Femur (tissue), 1 donor: ENCODE results near the gene BOC.

Source experiments
- DNase-seq: peaks from one replicate; pipeline ENCODE4 v3.0.0-alpha.2; 2017

The BOC gene

DNA sequence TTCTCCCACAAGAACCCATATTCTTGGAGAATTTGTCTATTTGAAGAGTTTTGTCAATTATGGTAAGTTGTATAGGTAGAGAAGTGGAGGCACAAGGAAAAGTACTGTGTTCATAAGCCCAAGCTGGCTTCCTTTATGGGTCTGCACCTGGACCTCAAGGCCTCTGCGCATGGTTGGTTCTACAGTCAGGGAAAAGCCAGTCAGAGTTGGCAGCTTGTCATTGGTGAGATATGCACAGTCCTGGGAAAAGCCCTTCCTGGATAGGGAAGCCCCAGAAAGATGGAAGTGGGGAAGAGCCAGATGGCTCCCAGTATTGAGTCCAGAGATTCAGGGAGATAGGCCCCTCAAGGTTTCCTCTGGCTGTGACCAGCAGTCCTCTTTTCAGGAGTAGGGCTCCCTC, 15.8 kb downstream of the BOC start:
- no peak for DNase-seq

DNA sequence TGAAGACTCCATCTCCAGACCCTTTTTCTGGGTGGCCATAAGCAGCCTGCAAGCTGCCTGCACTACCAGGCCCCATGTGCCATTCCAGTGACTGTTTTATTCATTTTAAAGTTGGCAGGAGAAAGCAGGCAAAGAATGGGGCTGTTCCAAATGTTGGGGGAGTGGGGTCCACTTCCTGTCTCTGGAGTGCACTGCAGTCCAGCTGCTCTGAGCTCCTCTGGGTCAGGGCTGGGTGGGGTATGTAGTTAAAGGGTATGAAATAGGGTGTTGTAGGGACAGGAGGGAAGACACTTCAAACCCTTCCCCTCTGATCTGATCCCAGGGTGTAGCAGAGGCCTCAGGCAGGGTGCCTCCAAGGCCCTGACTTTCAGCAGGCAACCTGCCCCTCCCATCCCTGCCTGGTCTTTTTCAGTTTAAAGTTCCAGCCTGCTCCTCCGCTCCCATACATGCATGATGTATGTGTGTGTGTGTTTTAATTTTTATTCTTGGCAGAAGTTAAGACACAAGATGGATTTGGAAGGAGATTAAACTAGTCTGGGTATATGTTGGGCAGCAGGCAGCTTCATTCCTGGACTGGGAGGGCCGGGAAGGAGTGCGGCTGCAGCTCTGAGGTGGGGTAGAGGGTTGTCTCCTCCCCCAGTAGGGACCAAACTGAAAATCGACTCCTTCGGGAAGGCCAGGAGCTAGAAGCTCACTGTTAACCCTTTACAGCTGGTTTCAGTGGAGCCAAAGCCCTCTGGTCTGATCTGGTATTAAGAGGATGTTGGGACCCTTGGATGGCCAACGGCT, 17.3 kb downstream of the BOC start:
- DNase-seq = no peak

DNA sequence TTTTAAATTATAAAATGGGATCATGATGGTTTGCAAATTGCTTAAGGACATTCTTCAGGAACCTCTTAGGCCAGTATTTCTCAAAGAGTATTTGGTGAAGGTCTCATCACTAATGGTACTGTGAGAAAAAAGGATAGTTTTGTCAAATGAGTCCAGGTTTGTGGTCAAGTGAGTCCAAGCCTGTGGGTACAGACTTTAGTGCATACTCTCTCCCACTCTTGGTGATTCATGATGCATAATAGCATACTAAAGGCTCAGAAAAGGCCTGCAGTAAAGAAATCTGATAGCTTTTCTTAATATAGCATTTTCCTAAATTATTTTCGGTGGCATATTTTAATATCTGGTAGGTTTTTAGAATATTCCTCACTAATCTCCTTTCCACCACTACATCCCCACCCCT, 20.0 kb downstream of the BOC start:
- no peak for DNase-seq

DNA sequence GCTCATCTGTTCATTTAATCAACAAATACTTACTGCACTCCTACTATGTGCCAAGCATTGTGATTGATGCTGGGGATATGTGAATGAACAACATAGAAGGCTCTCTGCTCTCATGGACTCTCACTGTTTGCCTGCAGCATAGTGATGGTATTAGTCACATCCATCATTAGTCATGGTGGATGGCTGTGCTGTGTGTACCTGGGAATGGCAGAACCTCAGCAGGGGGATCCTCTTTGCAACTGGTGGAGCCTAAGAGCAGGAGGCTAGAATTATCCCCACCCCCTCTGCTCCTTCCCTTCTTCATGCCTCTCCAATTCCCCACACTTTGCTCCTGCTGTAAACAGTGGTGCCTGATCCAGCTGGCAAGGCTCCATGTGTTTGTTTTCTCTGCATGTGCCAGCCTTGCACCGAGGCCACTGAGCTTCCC, 20.5 kb downstream of the BOC start:
- no peak for DNase-seq

DNA sequence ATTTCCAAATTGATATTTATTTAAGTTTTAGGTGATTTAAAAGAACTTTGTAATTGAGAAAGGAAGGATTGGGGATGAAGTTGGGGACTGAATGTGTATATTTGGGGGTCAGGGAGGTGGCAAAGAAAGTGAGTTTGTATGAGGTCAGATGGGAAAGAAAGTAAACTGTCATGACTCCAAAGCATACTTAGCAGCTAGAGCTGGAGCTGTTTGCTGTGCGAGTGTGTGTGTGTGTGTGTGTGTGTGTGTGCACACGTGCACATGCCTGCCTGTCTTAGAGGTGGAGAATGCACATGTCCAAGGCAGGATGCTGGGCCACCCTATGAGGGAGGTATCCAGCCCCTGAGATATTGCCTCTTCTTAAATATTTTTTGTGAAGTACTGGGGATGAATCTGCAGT, 21.0 kb downstream of the BOC start:
- DNase-seq = no peak

DNA sequence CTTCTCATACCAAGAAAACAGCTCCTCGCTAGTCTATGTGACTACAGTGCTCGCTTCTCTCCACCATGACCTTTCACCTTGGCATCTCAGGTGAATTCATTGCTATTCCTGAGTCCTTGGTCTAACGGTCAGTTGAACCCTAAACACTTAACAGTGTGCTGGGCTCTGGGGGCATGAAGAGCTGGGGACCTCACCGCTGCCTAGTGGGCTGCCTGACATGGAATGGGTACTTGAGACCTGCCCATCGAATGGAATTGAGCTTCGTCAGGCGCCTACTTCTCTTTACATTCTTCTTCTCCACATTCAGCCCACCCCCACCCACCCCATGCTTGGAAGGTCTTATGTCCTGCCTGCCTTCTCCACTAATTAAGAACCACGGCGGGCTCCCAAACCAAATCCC, 22.1 kb downstream of the BOC start:
- DNase-seq = no peak

DNA sequence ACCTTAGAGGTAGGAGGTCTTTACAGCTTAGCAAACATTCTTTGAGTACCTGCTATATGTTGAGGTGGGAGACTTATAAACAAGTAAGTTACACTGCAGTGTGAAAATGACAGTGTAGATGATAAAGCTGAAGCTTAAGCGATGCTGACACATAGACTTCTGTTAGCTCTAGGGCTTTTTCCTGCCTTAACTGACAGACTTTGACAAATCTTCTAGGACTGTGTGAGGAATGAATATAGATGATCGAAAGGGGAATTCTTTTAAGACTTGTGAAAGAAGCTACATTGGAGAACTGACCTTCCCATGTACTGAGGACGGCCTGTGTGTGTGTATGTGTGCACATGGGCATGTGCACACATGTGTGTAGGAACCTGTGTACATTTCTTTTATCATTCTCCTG, 22.7 kb downstream of the BOC start:
- no peak for DNase-seq

DNA sequence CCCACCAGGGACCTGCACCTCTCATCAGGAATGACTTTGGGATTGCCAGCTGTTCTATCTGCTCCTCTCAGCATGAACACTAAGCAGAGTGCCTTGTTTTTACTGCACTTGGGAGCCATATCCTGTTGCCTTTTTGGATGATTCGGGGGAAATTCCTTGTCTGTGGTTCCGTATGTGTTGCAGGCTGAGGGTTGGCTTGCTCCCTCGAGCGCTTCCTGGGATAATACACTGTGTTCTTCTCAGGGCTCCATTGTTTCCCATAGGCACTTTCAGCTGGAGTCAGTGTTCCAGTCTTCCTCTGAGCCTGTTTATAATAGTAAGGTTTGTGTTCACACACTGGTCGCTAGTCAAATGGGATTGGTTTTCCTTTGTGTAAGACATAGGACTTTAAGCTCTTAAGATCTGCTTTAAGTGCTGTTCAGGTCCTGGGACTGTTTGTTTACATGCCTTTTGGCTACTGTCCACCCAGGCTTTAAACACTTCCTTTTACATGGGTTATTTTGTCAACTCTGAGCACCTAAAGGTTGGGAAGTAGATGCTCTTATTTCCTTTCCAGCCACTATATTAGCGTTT, 23.4 kb downstream of the BOC start:
- peak; percentile 21 for DNase-seq

DNA sequence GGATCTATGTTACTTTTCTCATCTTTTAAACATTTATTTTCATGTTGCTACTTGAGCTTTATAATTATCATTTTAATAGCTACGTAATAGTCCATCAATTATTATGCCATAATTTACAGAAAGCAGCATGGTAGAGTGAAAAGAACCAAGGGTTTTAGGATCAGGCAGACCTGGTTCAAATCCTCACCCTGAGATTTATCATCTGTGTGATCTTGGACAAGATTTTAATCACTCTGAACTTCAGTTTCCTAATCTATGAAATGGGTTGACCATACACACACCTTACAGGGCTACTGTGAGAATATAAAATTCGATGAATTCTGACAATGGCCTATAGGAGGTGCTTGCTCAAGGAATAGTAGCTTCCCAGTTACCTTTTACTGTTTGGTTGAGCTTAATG, 27.1 kb downstream of the BOC start:
- no peak for DNase-seq

DNA sequence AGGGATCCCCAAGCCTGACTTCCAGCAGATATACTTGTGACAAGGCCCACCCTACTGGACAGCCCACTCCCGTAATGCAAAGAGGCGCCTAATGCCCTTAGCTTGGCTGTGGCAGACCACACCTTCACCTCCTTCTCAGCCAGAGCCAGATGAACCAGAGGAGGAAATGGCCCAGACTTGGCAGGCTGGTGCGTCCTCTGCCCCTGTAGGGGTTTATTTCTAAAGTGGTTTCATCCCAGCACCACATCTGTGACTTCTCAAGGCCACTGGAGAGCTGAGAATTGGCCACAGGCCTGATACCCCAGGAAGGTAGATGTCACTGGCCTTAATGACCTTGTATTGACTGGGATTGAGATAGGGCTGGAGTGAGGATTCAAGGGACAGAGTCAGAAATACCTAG, 29.5 kb downstream of the BOC start:
- DNase-seq = no peak

DNA sequence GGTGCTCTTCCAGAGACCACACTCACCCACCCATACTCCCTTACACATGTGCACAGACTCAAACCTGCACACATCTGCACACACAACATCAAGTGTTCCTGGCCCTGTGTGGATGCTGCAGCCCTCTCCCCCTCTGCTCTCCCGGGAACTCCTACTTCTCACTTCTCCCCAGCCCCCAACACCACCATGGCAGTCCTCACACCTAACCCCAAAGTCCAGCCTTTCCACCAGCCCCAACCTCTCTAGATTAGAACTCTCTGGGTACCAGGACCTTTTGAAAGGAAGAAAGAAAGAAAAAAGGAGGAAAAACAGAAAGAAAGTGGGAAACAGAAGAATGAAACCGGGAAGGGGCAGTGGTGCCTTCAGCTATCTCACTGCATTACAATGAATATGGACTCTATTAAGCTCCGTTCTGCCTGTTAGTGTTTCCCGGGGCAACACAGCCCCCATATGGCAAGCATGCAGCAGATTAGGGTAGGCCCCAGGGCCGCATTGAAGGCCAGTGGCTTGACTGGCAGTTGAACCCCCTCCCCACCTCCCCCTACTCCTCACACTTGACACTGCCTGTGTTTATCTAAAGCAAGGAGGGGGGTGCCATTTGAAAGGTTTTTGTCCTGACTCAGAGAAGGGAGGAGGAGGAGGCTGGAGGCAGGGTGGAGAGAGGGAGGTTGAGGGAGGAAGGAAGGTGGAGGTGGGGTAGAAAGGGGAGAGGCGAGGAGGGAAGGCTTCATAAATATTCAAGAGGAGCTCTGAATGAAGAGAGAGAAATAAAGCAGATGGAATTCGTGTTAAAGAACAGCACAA, 30.1 kb downstream of the BOC start:
- peak; percentile 25 for DNase-seq

DNA sequence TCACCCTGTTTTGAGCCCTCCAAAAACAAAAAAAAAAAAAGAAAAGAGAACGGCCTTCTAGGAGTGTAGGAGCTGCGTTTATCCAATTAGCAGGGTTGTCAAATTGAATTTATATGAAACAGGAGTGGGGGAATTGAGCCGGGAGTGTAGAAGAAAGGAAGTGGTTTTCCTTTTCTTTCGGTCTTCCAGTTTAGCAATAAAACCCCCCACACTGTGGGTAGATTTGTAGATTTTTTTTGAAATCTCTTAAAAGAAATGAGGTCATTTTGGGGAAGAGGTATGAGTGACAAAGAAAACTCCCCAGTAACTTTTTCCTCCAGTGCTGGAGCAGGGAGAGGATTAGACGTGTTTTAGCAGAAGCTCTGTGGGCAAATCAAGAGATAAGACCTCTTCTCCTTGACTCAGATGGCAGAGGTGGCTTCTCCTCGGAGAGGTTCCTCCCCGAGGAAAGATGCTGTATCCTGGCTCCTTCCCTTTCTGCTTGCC, 30.8 kb downstream of the BOC start:
- DNase-seq = peak; percentile 18

DNA sequence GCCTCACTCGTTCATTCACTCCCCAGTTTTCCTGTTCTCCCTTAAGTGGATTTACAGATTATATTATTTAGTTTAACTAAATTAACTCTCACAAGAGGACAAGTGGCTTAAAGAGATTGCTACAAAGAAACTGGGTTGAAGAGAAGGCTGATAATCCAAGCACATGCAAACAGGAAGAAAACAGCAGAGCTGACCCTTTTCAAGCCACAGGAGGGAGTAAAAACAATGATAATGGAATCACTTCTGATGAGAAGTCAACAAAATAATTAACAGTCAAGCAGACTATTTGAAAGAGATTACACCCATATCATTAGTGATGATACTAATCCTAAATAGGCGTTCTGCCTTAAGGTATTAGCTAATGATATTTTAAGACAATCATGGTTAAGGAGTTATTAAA, 31.7 kb downstream of the BOC start:
- no peak for DNase-seq

DNA sequence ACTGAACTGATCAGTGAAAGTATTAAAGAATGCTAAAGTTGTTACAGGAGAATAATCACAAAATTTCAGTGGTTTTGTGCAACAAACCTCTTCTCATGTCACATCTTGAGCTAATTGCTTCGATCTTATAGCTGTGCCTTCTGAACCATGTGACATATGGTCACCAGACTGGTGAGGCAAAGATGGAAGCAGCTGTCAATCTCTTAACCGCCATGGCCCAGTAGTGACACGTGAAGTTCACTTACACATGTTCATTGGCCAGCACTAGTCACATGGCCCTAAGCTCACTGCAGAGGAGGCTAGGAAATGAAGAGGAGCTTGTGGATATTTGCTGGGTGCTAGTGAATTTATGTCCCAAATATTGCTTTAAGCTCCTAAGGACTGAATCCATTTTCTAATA, 32.5 kb downstream of the BOC start:
- peak; percentile 15 for DNase-seq

DNA sequence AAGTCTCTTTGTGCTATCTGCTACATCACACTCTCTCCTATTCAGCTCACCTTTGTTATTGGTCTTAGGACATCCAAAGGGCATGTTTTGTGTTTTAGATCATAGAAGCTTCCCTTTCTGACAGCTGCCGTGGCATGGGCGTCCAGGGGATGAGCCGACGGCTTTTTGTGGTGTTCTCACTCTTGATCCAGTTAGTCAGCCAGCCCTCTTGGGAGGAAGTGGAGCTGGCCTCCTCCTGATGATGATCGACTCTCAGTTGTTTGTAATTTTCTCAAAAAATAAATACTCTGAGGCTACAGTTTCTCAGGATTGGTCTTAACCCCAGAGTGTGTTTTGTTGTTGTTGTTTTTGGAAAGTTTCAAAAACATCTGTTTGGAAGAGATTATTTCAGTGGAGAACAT, 34.4 kb downstream of the BOC start:
- DNase-seq = peak; percentile 71

DNA sequence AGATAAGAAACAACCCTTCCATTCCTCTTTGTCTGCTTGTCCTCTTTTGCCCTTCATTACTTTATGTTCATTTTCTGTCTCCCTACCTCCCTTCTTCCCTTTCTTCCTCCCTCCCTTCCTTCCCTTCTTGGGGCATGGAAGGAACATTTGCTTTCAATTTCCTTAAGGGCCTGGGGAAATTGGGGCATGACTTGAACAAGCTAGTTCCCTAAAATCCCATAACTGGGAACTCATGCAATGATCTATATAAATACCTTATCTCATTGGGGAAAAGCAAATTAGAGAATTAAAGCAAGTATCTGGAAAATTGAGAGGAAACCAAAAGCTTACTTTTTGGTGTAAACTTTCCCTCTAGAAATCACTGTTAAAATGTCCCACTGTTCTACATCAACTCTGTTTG, 35.7 kb downstream of the BOC start:
- DNase-seq = no peak

DNA sequence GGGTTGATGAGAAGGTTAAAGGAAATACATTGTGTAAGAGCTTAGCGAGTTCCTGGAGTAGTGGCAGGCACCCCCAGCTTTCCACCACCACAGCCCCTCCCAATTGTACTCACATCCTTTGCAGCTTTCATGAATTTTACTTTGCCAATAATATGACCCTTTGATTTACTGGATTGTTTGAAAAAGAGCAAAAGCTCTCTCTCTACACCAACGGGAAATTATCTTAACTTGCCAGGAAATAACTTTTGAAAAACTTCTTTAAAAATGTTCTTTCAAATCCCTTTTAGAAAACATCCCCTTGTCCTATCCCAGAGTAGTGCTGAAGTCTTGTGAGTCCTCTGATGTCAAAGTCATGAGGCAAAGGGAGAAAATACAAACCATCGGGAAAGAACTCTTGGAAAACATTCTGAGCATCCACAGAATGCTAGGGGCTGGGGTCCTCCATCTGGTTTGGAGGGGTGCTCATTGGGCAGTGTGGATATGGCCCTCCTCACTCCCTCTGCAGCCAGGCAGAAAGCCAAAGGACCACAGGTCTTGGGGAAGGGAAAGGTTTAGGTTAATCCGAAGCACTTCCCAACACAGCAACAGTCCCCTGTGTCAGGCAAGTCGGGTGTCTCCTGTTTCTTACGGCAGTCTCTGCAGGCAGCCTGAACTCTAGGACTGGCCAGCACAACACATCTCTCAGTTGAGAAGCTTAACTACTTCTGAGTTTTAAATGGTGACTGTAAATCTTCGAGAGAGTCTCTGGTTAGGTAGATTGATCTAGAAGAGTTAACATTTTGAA, 36.5 kb downstream of the BOC start:
- peak; percentile 50 for DNase-seq

DNA sequence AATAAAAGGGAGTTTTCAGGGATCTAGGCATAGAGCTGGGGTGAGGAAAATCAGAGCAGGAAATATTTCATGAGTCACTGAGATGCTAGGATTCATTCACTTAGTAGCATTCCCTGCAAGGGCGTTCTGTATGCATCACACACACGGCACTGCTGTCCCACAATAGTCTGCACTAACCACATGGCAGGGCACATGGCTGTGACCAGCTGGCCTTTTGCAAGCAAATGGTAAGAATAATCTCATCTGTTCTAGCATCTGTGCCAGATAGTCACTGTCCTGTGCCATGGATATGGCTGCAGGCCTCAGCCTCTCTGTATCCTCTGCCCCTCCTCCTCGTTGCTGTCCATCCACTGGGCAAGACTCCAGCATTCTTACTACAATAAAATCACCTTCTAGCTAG, 37.8 kb downstream of the BOC start:
- peak; percentile 54 for DNase-seq

DNA sequence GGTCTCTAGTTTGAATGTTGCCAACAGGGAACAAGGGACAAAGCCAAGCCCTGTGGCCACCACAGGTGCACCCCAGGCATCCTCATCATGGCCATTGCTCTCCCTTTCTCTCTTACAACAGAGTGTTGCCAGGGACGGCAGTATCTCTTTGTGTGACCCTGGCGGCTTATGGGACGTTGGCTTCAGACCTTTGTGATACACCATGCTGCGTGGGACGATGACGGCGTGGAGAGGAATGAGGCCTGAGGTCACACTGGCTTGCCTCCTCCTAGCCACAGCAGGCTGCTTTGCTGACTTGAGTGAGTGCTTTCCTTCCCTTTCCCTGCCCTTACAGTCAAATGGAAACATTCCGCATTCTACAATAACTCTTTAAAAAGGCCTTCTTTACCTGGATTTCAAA, 38.2 kb downstream of the BOC start:
- DNase-seq = peak; percentile 20

DNA sequence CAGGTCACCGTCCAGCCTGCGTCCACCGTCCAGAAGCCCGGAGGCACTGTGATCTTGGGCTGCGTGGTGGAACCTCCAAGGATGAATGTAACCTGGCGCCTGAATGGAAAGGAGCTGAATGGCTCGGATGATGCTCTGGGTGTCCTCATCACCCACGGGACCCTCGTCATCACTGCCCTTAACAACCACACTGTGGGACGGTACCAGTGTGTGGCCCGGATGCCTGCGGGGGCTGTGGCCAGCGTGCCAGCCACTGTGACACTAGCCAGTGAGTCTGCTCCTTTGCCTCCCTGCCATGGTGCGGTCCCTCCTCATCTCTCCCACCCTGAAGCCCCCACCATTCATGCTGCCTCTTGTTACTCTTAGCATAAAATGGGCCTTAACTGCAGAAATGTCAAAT, 39.2 kb downstream of the BOC start:
- DNase-seq = peak; percentile 12

DNA sequence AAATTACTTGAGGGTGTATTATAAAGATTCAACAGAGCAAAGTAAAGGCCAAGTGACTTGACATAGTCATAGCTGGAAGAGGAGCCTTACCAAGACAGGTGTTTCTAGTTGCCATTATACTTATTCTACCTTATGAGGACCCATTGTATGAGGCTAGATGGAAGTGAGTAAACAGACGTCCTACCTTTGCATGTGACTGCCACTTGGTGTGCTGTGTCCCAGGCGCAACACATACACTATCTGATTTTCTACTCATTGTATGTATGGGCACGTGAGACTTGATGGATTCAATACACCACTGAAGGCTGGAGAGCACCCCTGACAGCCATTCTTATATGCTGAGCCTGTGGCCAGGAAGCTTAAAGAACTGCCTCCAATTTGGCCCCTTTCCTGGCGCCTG, 40.5 kb downstream of the BOC start:
- no peak for DNase-seq

DNA sequence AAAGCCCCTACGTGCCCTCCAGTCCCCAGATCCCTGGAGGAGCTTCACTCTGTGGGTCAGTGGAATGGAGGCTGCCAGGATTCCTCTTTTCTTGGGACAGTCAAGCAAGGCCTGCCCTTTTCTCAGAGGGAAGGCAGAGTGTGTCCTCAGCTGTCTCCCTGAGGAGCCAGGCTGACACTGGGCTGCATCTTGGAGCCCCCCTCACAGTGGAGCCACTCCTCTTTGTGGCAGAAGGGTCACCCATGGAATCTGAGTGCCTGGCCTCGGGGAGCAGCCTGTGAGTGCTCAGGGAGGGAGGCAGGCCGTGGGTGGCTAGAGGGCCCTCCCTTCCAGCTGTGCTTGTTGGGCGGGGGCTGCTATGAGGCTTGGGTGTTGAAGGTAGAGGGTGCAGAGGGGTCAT, 41.2 kb downstream of the BOC start:
- DNase-seq = peak; percentile 25

DNA sequence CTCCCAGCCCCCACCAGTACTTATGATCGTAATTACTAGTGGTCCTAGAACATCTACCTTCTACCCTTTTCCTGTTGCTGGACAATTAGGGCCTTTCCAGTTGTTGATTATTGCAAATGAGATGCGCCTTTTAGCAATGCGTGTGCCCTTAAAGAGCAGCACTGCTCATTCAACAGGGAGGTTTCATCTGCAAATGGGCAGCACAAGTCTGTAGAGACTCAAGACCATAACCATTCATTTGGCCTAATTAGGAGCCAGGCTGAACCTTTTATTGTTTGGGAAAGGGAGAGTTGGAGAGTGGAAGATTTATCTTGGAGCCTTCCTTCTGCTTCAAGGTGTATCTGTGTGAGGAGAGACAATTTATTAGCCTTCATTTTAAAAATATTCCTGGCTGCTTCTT, 42.3 kb downstream of the BOC start:
- DNase-seq = no peak
